Measurements from ENCODE around the gene LCN2.
"Not testable (repeated sequence)": the region's sequence is repeated elsewhere in the genome, so short reads cannot be mapped to it uniquely, and the experiment has no call there.

LCN2 gene

DNA sequence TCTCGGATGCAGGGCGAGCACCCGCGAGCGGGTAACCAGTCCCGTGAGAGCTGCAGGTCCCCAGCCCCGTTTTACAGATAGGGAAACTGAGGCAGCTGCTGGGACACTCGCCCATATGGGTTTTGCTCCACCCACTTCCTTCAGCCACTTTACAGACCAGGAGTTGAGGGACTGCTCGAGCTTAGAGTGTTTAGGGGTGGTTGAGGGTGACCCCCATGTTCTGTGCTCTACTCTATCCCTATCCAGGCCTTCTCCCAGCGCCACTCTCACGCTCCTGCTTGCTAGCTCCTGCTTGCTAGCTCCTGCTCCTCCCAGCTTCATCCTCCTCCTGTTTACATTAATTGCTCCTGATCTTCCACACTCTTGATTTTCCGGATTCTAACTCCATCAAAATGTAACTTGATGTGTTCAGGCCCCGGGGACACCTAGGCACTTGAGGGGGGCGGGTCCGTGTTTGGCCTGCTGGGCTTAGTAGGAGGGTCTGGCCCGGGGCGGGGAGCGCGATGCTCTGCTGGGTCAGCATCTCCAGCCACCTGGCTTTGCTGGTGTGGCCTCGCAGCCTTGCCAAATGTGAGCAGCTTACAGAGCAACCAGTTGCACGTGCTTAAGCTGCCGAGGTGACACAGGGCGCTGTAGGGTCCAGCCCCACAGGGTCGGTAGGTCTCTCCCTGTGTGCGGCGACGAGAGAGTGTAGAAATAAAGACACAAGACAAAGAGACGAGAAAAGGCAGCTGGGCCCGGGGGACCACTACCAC is 20.2 kb upstream of the LCN2 start:
- DNase-seq, result no peak

- DNase-seq, result not testable (repeated sequence)
Measured at GRCh38 chr9:128129976-128130590, 19.2 kb upstream of the LCN2 start.

DNA sequence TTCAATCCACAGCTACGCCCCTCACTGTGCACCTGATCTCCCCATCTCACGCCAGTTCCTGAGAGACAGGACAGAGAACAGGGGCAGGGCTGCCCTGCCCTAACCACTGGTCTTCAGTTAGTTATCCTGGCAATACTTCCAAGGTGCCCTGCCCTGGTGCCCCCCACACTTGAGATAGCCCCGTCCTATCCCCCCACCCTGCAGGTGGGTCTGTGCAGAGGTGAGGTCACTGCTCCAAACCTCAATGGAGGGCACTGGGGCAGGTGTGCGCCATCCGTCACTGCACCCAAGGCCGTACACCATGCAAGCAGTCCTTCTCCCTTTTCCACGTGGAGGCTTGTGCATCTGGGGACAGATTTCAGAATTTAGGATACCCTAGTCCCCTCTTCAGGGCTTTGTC is 18.6 kb upstream of the LCN2 start:
- not testable (repeated sequence) for DNase-seq

DNA sequence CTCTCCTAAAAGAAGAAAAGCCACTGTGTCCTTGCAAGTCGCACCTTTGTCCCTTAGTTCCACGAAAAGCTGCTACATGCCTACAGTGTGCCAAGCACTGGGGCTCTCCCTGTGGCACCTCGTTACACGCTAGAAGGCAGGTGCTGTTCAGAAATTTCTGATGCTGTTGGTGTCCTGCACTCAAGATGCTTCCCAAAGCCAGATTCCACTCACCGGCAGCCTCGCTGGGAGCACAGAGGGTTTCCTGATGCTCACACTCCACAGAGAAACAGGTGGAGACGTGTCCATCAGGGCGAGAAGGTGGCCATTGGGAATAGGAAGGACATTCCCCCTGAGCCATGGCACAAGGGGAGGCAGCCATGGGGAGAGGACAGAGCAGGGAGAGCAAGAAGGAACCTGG is 17.9 kb upstream of the LCN2 start:
- DNase-seq, result not testable (repeated sequence)

DNA sequence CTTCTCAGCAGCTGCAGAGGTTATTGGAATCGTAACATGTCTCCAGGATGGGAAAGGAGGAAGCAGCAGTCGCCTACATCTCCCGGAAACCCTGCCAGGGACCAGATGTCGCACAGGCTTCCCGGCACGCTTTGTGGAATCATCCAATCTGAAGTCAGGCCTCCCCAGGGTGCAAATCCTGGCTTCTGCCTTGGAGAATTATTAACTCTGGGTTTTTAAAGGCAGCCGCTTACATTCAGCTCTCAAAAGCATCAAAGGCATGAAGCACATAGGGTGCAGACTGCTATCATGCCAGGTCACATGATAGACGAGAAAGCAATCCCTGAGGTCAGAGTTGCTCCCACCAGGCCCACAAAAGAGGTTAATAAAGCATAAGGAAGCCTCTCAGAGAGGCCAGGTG is 17.1 kb upstream of the LCN2 start:
- DNase-seq, result not testable (repeated sequence)

GRCh38 chr9:128135561-128135960 is 13.7 kb upstream of the LCN2 start:
- not testable (repeated sequence) for DNase-seq

DNA sequence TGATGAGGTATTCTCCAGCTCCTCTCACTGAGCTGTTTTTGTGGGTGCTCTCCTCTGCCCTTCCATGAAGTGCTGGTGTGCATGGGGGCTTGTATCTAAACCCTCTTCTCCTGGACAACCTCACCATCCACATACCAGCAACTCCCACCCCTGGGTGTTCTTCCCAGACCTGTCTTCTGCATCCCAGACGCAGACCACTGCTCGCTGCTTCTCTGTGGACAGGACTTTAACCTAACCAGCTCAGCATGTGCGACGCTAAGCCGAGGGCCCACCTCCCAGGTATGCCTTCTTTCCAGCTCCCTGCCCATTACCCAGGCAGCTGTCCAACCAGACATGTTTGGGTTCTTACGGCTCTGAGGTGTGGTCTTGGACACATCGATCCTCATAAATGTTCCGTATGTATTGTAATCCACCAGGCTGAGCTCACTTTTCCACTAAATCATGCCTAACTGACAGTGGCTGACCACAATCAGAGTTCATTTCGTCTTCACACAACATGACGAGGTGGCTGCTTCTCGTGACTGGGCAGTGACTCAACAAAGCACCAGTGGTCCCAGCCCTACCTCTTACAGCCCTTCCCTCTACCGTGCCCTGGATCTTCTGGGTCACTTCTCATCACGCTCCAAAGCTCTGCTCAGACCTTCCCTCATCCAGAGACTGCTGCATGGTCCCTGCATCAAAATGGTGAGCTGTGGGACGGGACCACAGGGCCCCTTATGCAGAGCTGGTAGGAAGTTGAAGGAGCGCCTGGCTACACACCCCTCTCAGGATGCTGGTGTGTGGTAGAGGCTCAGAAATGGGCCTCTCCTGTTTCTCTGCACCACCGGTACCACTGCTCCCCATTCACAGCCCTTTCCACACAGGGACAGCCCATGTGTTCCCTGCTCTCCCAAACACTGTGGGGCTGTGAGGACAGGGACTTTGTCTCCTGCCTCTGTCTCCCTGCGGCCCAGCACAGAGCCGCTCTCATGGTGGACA is 12.1 kb upstream of the LCN2 start:
- no peak for DNase-seq

DNA sequence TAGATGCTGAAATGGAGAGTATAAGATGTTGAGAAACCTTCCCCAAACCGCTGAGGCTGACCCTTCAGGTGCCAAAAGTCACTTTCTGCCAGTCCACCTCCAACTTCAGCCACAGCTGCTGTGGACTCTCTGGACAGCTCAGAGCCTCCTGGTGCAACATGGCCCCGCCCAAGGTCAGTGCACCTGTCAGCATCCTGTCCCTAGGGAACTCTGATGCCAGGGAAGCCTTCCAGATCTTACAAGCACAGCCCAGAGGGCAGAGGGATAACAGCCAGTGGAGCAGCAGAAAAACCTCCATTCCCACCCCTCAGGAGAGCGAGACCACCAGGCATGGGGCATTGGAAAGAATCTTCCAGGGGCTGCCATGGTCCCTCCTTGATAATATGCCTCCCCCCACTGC is 11.3 kb upstream of the LCN2 start:
- DNase-seq, result no peak

GRCh38 chr9:128139621-128140020 is 9.6 kb upstream of the LCN2 start:
- DNase-seq, result no peak

DNA sequence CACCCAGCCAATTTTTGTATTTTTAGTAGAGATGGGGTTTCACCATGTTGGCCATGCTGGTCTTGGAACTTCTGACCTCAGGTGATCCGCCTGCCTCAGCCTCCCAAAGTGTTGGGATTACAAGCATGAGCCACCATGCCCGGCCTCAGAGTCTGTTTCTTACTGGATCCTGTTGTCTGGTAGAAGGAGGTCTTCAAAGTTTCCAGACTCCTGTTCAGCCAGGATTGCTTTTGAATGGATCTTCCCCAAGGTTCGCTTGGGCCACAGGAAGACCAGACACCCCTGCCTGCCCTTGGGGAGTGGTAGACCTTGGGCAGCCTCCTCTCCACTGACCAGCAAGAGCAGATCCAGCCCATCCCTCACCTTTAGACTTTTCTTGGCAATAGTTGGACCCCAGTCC is 7.6 kb upstream of the LCN2 start:
- no peak for DNase-seq

DNA sequence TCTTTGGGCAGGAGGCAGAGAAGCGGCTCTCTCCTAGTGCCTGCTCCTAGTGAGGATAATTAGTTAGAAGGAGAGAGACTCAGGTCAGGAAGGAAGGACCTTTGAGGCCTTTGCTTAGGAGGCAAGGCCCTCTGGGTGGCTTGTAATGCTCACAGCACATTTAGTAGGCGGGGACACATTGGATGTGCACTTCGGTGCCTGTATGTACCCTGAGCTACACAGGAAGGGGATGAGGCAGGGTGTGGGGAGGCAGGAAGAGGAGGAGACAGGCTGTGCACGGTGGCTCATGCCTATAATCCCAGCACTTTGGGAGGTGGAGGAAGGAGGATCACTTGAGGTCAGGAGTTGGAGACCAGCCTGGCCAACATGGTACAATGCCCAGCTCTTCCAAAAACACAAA is 7.2 kb upstream of the LCN2 start:
- DNase-seq, result no peak

DNA sequence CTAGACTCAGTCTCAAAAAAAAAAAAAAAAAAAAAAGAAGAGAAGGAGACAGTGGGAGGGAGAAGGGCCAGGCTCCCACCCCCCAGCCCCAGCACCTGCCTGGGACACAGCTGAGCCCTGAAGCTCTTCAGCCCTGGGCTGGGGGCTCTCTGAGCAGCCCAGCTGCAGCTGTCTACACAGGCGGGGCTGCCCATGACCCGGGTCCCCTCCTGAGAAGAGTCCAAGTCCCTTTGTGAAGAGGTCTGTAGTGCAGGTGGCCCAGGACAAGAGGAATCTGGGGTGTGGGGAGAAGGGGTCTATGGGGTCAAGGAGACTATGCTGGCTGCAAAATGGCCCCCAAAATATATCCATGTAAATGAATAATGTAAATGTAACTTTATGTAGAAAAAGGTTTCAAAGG is 6.7 kb upstream of the LCN2 start:
- no peak for DNase-seq

DNA sequence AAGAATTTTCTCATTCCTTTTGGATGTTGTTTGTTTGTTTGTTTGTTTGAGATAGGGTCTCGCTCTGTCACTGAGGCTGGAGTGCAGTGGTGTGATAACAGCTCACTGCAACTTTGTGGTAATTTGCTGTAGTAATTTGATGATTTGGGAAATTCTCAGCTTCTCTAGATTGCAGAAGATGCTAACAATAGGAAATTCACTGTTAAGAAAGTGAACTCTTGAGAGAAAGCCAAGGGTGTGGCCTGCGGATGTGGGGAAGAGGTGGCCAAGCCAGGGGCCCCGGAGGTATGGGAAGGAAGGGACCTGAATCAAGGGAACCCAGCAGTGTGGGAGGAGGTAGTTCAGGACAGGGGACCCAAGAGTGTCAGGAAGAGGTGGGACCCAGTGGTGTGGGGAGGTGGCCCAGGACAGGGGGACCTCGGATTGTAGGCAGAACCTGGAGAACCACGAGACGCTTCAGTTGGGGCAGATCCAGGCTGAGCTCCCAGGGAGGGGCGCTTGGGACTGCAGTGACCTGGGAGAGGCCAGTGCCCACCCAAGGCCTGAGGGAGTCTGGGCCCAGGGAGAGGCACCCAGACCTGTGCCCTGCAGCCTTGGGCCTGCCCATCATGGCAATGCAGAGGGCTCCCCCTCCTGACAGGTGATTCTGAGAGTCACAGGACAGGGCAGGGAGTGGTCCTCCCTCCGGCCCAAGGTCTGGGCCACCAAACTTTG is 5.6 kb upstream of the LCN2 start:
- DNase-seq, result no peak

- DNase-seq, result no peak
Measured at GRCh38 chr9:128144239-128145181, 4.7 kb upstream of the LCN2 start.

DNA sequence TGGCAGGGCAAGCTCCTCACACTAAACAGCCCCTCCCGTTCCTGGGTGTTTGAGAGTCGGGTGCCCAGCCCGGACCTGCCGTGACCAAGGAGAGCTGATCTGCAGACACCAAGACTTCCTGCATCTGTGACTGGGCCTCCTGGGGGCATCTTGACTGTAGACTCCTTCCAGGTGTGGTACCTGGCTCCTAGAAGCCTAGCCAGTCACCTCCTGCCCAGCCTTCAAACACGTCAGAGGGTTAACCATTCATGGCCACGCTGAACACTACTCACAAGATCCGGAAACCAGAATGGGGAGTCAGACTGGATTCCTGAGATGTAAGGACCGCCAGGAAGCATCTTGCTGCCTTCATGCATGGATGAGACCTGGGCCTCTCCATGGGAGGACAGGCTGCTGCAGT is 3.7 kb upstream of the LCN2 start:
- DNase-seq, result no peak

- no peak for DNase-seq
Measured at GRCh38 chr9:128145951-128146351, 3.3 kb upstream of the LCN2 start.

- DNase-seq, result no peak
Measured at GRCh38 chr9:128146591-128147120, 2.6 kb upstream of the LCN2 start.

DNA sequence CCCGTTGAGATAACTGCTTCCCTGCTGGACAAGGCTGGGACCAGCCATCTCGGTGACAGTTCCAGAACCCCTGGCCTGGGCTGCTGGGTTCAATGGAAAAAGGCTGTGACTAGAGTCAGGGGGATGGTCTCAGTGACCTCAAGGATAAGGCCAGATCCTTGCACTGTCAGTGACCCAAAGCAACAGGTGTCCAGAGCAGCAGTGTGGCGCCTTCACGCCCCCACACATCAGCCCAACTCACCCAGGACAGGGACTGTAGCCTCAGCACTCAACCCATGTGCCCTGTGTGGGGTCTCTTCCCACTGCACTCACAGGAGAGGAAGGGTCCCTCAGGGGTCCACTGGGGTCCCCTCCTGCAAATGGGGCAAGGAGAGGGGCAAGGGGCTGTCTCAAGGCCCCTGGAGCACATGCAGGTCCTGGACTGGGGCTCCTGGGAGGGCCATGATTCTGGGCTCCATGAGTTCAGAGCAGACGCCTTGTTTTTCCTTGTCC is 698 bp upstream of the LCN2 start:
- no peak for DNase-seq

- no peak for DNase-seq
Measured at GRCh38 chr9:128149951-128150593, 819 bp downstream of the LCN2 start.

GRCh38 chr9:128150594-128151308 is 1.5 kb downstream of the LCN2 start:
- DNase-seq, result no peak

Data from activated CD8-positive, alpha-beta memory T cell treated with anti-CD3 and anti-CD28 coated beads, Interleukin-2, amount 50 U/mL, for 48 hours (primary cell).